Measurements from ENCODE around the gene ANXA2.

DNA sequence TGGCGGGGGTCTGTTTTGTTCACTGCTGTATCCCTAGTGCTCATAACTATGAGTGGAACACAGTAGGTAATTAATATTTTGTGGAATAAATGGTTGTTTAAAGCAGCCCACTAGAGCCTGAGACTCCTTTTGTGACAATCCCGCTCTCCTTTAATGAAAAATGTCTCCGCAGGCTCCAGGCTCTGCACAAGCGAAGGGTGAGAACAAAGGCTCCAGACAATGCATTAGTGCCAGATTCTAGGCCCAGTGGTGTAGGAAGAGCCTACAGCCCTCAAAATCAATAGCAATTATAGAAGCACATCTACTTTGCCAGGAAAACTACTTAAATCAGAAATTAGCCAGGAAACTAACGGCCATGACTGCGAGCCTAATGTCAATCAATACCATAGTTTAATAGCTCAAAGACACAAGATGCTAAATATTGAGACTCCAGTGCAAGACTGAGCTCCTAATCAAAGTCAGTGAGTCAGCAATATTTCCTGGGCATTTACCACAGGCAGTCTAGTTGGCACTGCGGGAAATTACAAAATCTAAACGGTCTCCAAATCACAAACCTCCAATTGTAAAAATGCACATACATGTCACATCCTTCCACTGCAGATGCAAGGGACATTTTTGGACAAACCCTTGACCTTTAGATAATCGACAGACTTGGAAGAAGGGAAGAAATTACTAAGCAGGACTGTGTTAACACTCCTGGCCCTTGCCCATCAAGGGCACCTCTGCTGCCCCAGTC is 2.3 kb downstream of the ANXA2 start:
- no peak for TF ChIP-seq EZH2 (IDR thresholded peaks at IDR 0.05; ENCODE audit: borderline replicate concordance, insufficient read depth, low read depth, low read length, poor library complexity, severe bottlenecking)
- TF ChIP-seq, protein P1, sequence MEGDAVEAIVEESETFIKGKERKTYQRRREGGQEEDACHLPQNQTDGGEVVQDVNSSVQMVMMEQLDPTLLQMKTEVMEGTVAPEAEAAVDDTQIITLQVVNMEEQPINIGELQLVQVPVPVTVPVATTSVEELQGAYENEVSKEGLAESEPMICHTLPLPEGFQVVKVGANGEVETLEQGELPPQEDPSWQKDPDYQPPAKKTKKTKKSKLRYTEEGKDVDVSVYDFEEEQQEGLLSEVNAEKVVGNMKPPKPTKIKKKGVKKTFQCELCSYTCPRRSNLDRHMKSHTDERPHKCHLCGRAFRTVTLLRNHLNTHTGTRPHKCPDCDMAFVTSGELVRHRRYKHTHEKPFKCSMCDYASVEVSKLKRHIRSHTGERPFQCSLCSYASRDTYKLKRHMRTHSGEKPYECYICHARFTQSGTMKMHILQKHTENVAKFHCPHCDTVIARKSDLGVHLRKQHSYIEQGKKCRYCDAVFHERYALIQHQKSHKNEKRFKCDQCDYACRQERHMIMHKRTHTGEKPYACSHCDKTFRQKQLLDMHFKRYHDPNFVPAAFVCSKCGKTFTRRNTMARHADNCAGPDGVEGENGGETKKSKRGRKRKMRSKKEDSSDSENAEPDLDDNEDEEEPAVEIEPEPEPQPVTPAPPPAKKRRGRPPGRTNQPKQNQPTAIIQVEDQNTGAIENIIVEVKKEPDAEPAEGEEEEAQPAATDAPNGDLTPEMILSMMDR (IDR thresholded peaks at IDR 0.05): no peak
